GM12878 (cell line): ENCODE measurements around the gene STRIP2. TPM values are rescaled to one million over a fixed set of nuclear protein-coding genes. Genes with fewer than 3 reads are reported as not detected.

Source experiments
- ATAC-seq: fragments of 200-7000 bp; cut with Tn5 transposase; 3 replicates; pipeline ENCODE4 v1.9.1; 2020; ENCODE audit warnings: mild to moderate bottlenecking, moderate library complexity
- BruUV-seq: library from RNA; stranded (reverse); fragments of 400-500 nt; replicated peaks from 2 replicates; lab custom pipeline; 2021; lab: Mats Ljungman, UMichigan
- CTCF ChIA-PET: fragments of 300-600 bp; sonication (Branson Sonifier 250); formaldehyde crosslinking; extraction: SDS; loops from one replicate; lab custom pipeline; 2021; ENCODE audit warnings: inconsistent platforms; lab: Yijun Ruan, JAX
- POLR2A ChIA-PET: fragments of 350-600 bp; formaldehyde crosslinking; extraction: SDS; loops from one replicate; lab custom pipeline; 2021; ENCODE audit warnings: inconsistent platforms; lab: Charles Lee
- RAD21 ChIA-PET: fragments of 300-600 bp; sonication (Branson Sonifier 250); formaldehyde crosslinking; loops from one replicate; lab custom pipeline; 2023; ENCODE audit warnings: antibody characterized with exemption; ENCODE audit not compliant: unreplicated experiment; lab: Charles Lee
- SMC1A ChIA-PET: fragments of 300-600 bp; sonication (Branson Sonifier 250); formaldehyde crosslinking; loops from one replicate; lab custom pipeline; 2023; ENCODE audit not compliant: unreplicated experiment, uncharacterized antibody; lab: Charles Lee
- DNase-seq: peaks from one replicate; pipeline ENCODE4 v3.0.0-alpha.2; 2011; ENCODE audit warnings: low read depth, low spot score
- FAIRE-seq: peaks from 3 replicates; lab custom pipeline; 2011; peaks lifted over from hg19 to GRCh38; lab: Jason Lieb, UNC
- H2AFZ ChIP-seq: 2 replicates; pipeline ENCODE4 v1.6.0; 2011; ENCODE audit warnings: low read depth, low read length, control low read depth; ENCODE audit not compliant: control insufficient read depth
- H3K27ac ChIP-seq: 2 replicates; pipeline ENCODE4 v1.5.1; 2011; ENCODE audit warnings: control low read depth; ENCODE audit not compliant: control insufficient read depth, insufficient read depth
- H3K27me3 ChIP-seq, 2 experiments: replicated peaks in 1 of 2; 2 replicates each; pipeline versions ENCODE4 v1.6.0 to v1.6.1; 2011; ENCODE audit warnings: low read length in 1 of 2; ENCODE audit not compliant: control insufficient read depth in 2 of 2, insufficient read depth in 2 of 2
- H3K36me3 ChIP-seq, 2 experiments: 2 replicates each; pipeline ENCODE4 v1.5.1; 2011; ENCODE audit warnings: low read length in 1 of 2; ENCODE audit not compliant: control insufficient read depth in 2 of 2, insufficient read depth in 2 of 2
- H3K4me1 ChIP-seq: 2 replicates; pipeline ENCODE4 v1.6.1; 2011; ENCODE audit warnings: mild to moderate bottlenecking, low read length, moderate library complexity, mixed read lengths; ENCODE audit not compliant: control insufficient read depth, insufficient read depth
- H3K4me2 ChIP-seq: 2 replicates; pipeline ENCODE4 v1.6.0; 2011; ENCODE audit warnings: control low read depth; ENCODE audit not compliant: control insufficient read depth, insufficient read depth
- H3K4me3 ChIP-seq: fragments of 200-600 bp; sonication (generic); 2 replicates; pipeline ENCODE4 v1.5.1; 2016
- H3K79me2 ChIP-seq: 2 replicates; pipeline ENCODE4 v1.6.0; 2011; ENCODE audit warnings: low read length; ENCODE audit not compliant: control insufficient read depth, insufficient read depth
- H3K9ac ChIP-seq: 2 replicates; pipeline ENCODE4 v1.8.0; 2011; ENCODE audit warnings: low read length, control low read depth, mixed read lengths; ENCODE audit not compliant: control insufficient read depth, insufficient read depth
- H3K9me3 ChIP-seq: replicated peaks from 3 replicates; pipeline ENCODE4 v1.5.1; 2011; ENCODE audit warnings: mild to moderate bottlenecking, low read length; ENCODE audit not compliant: control insufficient read depth, insufficient read depth
- H4K20me1 ChIP-seq: 2 replicates; pipeline ENCODE4 v1.6.0; 2011; ENCODE audit not compliant: control insufficient read depth, insufficient read depth
- ESRRA ChIP-seq: IDR thresholded peaks from 2 replicates; pipeline ENCODE4 v1.6.1; 2012; ENCODE audit warnings: mild to moderate bottlenecking, low read length, improper control_type of control experiment
- ETV6 ChIP-seq, 2 experiments: fragments of 450-650 bp in 1 of 2; IDR thresholded peaks in 1 of 2; conservative IDR thresholded peaks in 1 of 2; 2 replicates each; pipeline ENCODE4 v1.6.1; 2014; ENCODE audit warnings: antibody characterized with exemption in 1 of 2, borderline replicate concordance in 1 of 2, low read depth in 1 of 2, mild to moderate bottlenecking in 1 of 2, moderate library complexity in 1 of 2
- EZH2 ChIP-seq: IDR thresholded peaks from 2 replicates; pipeline ENCODE4 v1.6.1; 2012; ENCODE audit warnings: low read depth, mild to moderate bottlenecking, control low read depth, inconsistent platforms, low read length, borderline replicate concordance; ENCODE audit not compliant: control insufficient read depth
- HDAC2 ChIP-seq: fragments of 200-600 bp; sonication (generic); IDR thresholded peaks from 2 replicates; pipeline ENCODE4 v1.6.1; 2017
- HSF1 ChIP-seq: fragments of 150-350 bp; IDR thresholded peaks from 2 replicates; pipeline ENCODE4 v1.6.1; 2014; ENCODE audit warnings: mild to moderate bottlenecking, low read depth, low read length
- IRF5 ChIP-seq: fragments of 450-650 bp; IDR thresholded peaks from 2 replicates; pipeline ENCODE4 v1.6.1; 2017; ENCODE audit warnings: borderline replicate concordance
- KAT2A ChIP-seq: conservative IDR thresholded peaks from 2 replicates; pipeline ENCODE4 v1.6.1; 2011; ENCODE audit warnings: low read depth, low read length; ENCODE audit not compliant: control insufficient read depth
- POLR2A ChIP-seq: IDR thresholded peaks from 2 replicates; pipeline ENCODE4 v1.6.1; 2011; ENCODE audit warnings: low read depth, mild to moderate bottlenecking, low read length
- RCOR1 ChIP-seq: conservative IDR thresholded peaks from 2 replicates; pipeline ENCODE4 v1.6.1; 2012; ENCODE audit warnings: low read depth, low read length, improper control_type of control experiment
- ZBTB33 ChIP-seq: fragments of 450-650 bp; IDR thresholded peaks from 2 replicates; pipeline ENCODE4 v1.6.1; 2017; ENCODE audit warnings: mild to moderate bottlenecking
- ZNF384 ChIP-seq: IDR thresholded peaks from 2 replicates; pipeline ENCODE4 v1.6.1; 2012; ENCODE audit warnings: low read depth, mild to moderate bottlenecking, low read length, improper control_type of control experiment, borderline replicate concordance
- WGBS: methylation state at CpG from one replicate; pipeline ENCODE4 v1.1.6; 2016; ENCODE audit warnings: low lambda C conversion rate; ENCODE audit not compliant: insufficient replicate concordance, insufficient coverage; ENCODE audit errors: missing lambda C conversion rate; 5-methylcytosine and 5-hydroxymethylcytosine counted together
- in situ Hi-C: fragments of 300-500 bp; cut with MboI; formaldehyde crosslinking; loops from 9 replicates; pipeline ENCODE4 v1.14.3; 2018; ENCODE audit warnings: mixed read lengths
- intact Hi-C: fragments of 100-400 bp; cut with micrococcal nuclease; formaldehyde crosslinking; loops from one replicate; pipeline ENCODE4 v1.14.2; 2022; ENCODE audit not compliant: unreplicated experiment
- polyA plus RNA-seq, 11 experiments: library from polyadenylated mRNA; depleted of rRNA in 4 of 11; unstranded in 6 of 11; stranded (reverse) in 5 of 11; fragments of >200 nt; fragmentation: Nextera tagmentation in 4 of 11; fragmentation: Illumina TruSeq in 1 of 11; extraction: Ambion mirVana in 4 of 11; extraction: Trizol in 1 of 11; gene quantifications; 1 replicate in 1 of 11; 2 replicates in 10 of 11; pipeline versions ENCODE4 v1.2.1 to v1.2.3, GENCODE V29; 2011 to 2016; ENCODE audit warnings: inconsistent platforms in 2 of 11, missing spikeins in 2 of 11, low read depth in 1 of 11
- total RNA-seq, 4 experiments: library from RNA; depleted of rRNA in 3 of 4; stranded (reverse); fragments of >200 nt in 3 of 4; fragmentation: Illumina TruSeq in 1 of 4; extraction: Trizol in 1 of 4; gene quantifications; 2 replicates each; pipeline versions ENCODE4 v1.2.1 to v1.2.3, GENCODE V29; 2013 to 2021

Gene STRIP2
- total and polyA plus RNA-seq, 10 of the 15 experiments (the other 5 are each of a cell fraction or from before 2014, with no cell fraction given) = 0.48 to 5.8 (median 1.8) TPM

GRCh38 chr7:129512192-129512591 is 78.0 kb downstream of the STRIP2 start:
- no peak overlapping the region for H3K27ac ChIP-seq
- H4K20me1 ChIP-seq = no peaks in the 10 kb centered on the region
- no peak for ATAC-seq
- H3K27me3 ChIP-seq = no peaks in the 10 kb centered on the region
- RAD21 ChIA-PET = no interaction called here
- no peaks in the 10 kb centered on the region for H3K4me1 ChIP-seq
- no peak overlapping the region for H3K9ac ChIP-seq
- POLR2A ChIA-PET = no interaction called here
- H3K4me2 ChIP-seq = no peak overlapping the region
- CTCF ChIA-PET = no interaction called here
- no peaks in the 10 kb centered on the region for H3K36me3 ChIP-seq
- no peak for DNase-seq
- BruUV-seq = no TSS peak
- SMC1A ChIA-PET = no interaction called here
- in situ Hi-C loops = no loop called here
- H3K9me3 ChIP-seq = no peaks in the 10 kb centered on the region
- no peak overlapping the region for H3K4me3 ChIP-seq
- intact Hi-C loops = no loop called here
- 85% methylated on average over 8 of the region's 8 CpGs for WGBS
- H3K79me2 ChIP-seq = no peaks in the 10 kb centered on the region
- TF ChIP-seq HDAC2 (no peak), RCOR1 (no peak), ZNF384 (no peak), KAT2A (no peak)
- no peak for FAIRE-seq
- H2AFZ ChIP-seq = no peak overlapping the region

GRCh38 chr7:129513546-129513945 is 79.3 kb downstream of the STRIP2 start:
- H3K27ac ChIP-seq = no peak overlapping the region
- TF ChIP-seq HSF1 (no peak), EZH2 (no peak), POLR2A (no peak), ZBTB33 (no peak), ESRRA (no peak), ETV6 (conservative IDR thresholded peaks at IDR 0.05 in 1 of 2, IDR thresholded peaks at IDR 0.05 in 1 of 2; ENCODE audit: borderline replicate concordance in 1 of 2, low read depth in 1 of 2) (no peak), IRF5 (no peak)
- DNase-seq (no peak), ATAC-seq (no peak), FAIRE-seq (no peak)
- no peak overlapping the region for H2AFZ ChIP-seq
- ChIA-PET RAD21 (no interaction called here), CTCF (no interaction called here), POLR2A (no interaction called here), SMC1A (no interaction called here)
- no peak overlapping the region for H3K4me3 ChIP-seq
- H3K9me3 ChIP-seq = no peaks in the 10 kb centered on the region
- no TSS peak for BruUV-seq
- no peak overlapping the region for H3K9ac ChIP-seq
- 75% methylated on average over 9 of the region's 10 CpGs for WGBS
- H3K4me2 ChIP-seq = no peak overlapping the region
- H3K36me3 ChIP-seq = no peaks in the 10 kb centered on the region
- no peaks in the 10 kb centered on the region for H3K27me3 ChIP-seq
- H3K4me1 ChIP-seq = no peaks in the 10 kb centered on the region
- intact Hi-C loops (no loop called here), in situ Hi-C loops (no loop called here)
- H4K20me1 ChIP-seq = no peaks in the 10 kb centered on the region
- no peaks in the 10 kb centered on the region for H3K79me2 ChIP-seq
